HG03432 (cell line): ENCODE measurements around the gene SLC22A3.

ENCODE experiments used
- ATAC-seq: cut with Tn5 transposase; IDR thresholded peaks from one replicate; pipeline ENCODE4 v1.9.1; 2021; ENCODE audit warnings: mild to moderate bottlenecking, moderate library complexity; ENCODE audit not compliant: unreplicated experiment

SLC22A3 gene

DNA sequence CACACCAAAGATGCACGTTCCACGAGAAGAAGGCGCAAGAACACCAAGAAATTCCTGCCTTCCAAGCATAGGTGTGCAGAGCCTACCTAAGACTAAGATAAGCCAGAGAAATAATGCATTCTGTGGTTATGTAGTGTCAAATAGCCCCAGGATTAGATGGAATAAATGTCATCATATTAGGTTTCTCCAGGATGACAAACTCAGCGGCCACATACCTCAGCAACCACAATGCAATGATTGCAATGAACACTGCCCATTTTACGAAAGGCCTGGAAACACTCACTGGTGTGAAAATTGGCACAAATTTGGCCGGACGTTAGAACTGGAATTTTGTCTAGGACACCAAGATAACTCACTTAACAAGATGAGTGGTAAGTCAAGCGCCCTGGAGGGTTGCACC lies 129.7 kb downstream of the SLC22A3 start:
- no peak for ATAC-seq

DNA sequence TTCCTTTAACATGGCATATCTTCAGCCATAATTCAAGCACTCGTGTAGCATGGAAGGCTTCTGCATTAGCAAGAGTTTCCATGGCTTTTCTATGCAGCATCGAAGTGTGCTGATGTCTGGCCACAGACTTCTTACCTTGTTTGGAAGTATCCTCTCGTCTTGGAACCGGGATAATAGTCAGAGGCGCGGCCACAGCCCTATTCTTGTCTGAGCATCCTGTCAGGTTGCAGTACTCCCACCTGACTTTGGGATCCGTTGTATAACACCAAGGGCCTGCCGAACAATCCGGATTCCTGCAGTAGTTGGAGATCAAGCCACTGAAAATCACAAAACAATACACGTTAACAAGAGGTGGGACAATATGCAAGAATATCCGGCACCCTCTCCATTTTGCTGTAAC lies 138.9 kb downstream of the SLC22A3 start:
- ATAC-seq, result no peak

DNA sequence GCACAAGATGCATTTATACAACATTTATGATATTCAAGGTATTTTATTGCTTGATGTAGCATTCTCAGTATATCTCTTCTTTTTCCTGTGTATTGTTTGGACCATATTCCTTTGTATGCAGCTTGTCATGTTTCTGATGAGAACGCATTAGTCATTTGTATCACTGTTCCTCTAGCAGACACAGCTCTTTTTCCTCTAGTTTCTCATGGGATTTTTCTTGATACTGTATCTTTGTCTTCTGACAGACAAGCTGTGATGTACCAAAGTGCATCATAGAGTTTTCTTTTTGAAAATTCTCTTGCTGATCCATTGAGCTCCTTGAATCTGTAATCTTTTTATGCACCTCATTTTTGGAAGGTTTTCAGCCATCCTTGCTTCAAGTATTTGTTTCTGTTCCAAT lies 140.9 kb downstream of the SLC22A3 start:
- ATAC-seq, result no peak

DNA sequence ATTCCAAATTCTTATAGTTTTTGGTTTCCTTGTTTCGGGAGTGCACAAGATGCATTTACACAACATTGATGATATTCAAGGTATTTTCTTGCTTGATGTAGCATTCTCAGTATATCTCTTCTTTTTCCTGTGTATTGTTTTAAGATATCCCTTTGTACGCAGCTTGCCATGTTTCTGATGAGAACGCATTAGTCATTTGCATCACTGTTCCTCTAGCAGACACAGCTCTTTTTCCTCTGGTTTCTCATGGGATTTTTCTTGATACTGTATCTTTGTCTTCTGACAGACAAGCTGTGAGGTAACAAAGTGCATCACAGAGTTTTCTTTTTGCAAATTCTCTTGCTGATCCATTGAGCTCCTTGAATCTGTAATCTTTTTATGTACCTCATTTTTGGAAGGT lies 146.4 kb downstream of the SLC22A3 start:
- no peak for ATAC-seq

DNA sequence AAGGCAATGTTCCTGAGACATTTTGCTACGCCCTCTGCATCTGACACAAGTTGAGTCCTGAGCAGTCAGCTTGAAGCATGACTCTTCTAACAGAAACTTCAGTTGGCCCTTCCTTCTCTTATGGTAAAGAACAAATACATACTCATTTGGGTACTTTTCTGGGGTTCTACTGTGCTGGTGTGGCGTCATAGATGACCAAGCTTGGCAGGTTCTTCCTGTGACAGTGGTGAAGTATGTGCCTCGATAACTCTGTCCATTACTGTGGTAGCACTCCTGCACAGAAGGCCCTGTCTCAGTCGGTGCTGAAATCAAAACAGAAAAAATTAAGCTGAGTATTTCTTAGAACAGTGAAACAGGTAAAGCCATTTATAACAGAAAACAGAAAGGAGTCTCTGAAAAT lies 152.5 kb downstream of the SLC22A3 start:
- ATAC-seq, result no peak
